ENCODE data around the gene PDZD11. TPM values are rescaled to one million over a fixed set of nuclear protein-coding genes. Genes with fewer than 3 reads are reported as not detected.
"Not testable (repeated sequence)": the region's sequence is repeated elsewhere in the genome, so short reads cannot be mapped to it uniquely, and the experiment has no call there.

The PDZD11 gene
- total RNA-seq, 1 donor from 2014 or later: 19.8 TPM

GRCh38 chrX:70257423-70258288 is 32.1 kb downstream of the PDZD11 start:
- DNase-seq: no peak

DNA sequence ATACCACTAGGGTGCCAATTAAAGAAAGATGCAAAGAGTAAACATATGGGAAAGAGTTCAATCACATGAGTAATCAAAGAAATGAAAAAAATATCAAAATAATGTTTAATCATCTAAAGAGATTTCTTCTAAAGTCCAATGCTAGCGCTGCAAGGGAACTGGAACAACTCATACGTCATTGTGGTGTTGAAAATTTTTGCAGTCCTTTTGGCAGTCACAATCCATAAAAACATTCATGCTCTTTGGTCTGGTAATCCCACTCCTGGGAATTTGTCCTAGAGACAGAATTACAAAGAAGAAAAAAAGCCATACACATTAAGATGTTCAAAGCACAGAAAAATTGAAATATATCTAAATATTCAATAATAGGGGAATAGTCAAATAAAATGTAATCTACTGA is 34.3 kb downstream of the PDZD11 start:
- no peak for DNase-seq

GRCh38 chrX:70254909-70255308 is 34.8 kb downstream of the PDZD11 start:
- no peak for DNase-seq

DNA sequence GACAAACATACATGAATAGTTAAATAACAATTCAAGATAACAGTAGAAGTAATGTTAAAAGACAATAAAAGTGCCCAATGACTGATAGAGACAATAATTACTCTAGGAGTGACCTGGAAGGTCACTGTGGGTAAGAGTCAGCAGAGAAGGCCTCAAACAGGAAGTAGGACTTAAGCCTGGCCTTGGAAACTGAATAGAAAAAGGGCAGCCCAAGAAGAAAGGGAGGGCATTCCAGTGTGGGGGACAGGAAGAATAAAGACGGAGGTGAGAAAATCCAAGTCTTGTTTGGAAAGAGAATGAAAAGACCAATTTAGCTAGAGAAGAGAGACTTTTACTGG is 35.7 kb downstream of the PDZD11 start:
- DNase-seq: no peak

- DNase-seq: no peak
Observed at GRCh38 chrX:70253377-70254062, 36.2 kb downstream of the PDZD11 start.

DNA sequence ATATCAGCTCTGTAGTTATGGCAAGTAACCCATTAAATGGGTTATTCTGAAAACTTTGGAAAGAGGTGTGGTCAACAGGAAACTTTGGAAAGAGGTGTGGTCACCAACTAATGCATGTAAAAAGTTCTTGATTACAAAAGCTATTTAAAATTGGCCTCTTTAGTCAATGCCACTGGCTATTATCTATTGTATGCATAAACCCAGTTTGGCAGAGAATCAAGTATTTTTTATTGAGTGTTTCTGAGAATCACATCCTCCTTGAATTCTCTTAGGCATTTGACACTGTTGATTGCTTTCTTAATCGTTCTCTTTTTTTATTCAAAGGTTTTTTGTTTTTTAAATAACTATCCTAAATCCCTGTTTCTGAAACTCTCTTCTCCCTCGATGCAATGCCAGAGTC is 37.2 kb downstream of the PDZD11 start:
- no peak for DNase-seq

DNA sequence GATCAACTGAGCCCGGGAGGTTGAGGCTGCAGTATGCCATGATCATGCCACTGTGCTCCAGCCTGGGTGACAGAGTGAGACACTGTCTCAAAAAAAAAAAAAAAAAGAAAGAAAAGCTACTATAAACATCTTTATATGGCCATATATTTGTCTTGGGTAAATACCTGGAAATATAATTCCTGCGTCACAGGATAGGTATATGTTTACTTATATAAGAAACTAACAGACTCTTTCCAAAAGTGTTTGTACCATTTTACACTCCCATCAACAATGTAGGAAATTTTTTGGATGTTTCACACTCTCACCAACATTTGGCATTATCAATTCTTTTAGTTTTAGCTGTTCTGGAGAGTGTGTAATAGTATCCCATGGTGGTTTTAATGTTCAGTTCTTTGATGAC is 42.5 kb downstream of the PDZD11 start:
- DNase-seq: no peak

GRCh38 chrX:70244881-70245280 is 44.8 kb downstream of the PDZD11 start:
- no peak for DNase-seq

DNA sequence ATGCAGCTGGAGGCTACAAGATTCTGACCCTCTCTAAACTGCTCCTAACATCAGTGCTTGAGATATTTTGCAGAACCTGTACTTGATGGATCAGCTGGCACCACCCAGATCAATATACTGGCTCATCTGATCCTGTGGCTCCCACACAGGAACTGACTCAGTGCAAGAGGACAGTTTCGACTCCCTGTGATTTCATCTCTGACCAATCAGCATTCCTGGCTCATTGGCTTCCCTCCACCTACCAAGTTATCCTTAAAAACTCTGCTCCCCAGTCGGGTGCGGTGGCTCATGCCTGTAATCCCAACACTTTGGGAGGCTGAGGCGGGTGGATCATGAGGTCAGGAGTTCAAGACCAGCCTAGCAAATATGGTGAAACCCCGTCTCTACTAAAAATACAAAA is 46.1 kb downstream of the PDZD11 start:
- DNase-seq: not testable (repeated sequence)

DNA sequence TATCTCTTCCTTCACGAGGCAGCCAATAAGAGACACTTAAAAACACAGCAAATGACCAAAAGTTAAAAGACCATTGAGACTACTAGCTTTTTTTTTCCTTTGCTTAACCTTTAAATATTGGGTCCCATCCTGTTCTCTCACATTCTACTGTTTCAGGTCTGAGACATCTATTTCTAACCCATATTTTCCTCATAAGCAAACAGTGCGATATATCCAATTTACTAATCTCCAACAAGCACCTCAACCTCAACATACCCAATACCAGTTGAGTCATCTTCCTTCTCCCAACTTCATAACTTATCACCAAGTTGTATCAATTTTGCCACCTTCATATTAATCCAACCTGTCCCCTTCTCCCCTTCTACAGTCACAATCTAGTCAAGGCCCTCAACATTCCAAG is 48.2 kb downstream of the PDZD11 start:
- no peak for DNase-seq

- DNase-seq: no peak
Observed at GRCh38 chrX:70240751-70241150, 49.0 kb downstream of the PDZD11 start.

Small RNA genes lying within 50 kb of the gene (small RNA-seq; reads per million reads assigned to genes)
- not detected for gene RNA5SP507 (ENCODE audit: low replicate concordance)

Other genes starting within 250 kb of the PDZD11 start
- 2.5 TPM for gene AWAT2, start 240.0 kb downstream of the PDZD11 start, total RNA-seq
- not detected for gene OTUD6A, start 227.5 kb downstream of the PDZD11 start, total RNA-seq
- 59.1 TPM for gene IGBP1, start 156.5 kb downstream of the PDZD11 start, total RNA-seq
- 12.4 TPM for gene DGAT2L6, start 112.4 kb downstream of the PDZD11 start, total RNA-seq
- 4.7 TPM for gene AWAT1, start 55.3 kb downstream of the PDZD11 start, total RNA-seq
- 0.69 TPM for gene P2RY4, start 29.7 kb downstream of the PDZD11 start, total RNA-seq
- not detected for gene ARR3, start 21.6 kb downstream of the PDZD11 start, total RNA-seq
- gene RAB41, start 7.8 kb downstream of the PDZD11 start, total RNA-seq: not detected
- 5.8 TPM for gene KIF4A, start 177 bp upstream of the PDZD11 start, total RNA-seq
- 0.30 TPM for gene GDPD2, start 133.4 kb upstream of the PDZD11 start, total RNA-seq
- gene DLG3, start 154.9 kb upstream of the PDZD11 start, total RNA-seq: 10.6 TPM